Stimulated activated naive CD8-positive, alpha-beta T cell treated with anti-CD3 and anti-CD28 coated beads, Interleukin-15, Interleukin-2, amounts not matched to agents 100 ng/mL and 50 ng/mL, for 24 hours (primary cell): ENCODE data around the gene LCNL1.

Experiments used
- H3K27ac Mint-ChIP-seq: one replicate; pipeline ENCODE4 v1.8.0; 2021; ENCODE audit warnings: mild to moderate bottlenecking, mixed read lengths
- H3K27me3 Mint-ChIP-seq: one replicate; pipeline ENCODE4 v1.8.0; 2021; ENCODE audit warnings: mixed read lengths
- H3K36me3 Mint-ChIP-seq: one replicate; pipeline ENCODE4 v1.8.0; 2021; ENCODE audit warnings: low read depth, mixed read lengths
- H3K4me1 Mint-ChIP-seq: one replicate; pipeline ENCODE4 v1.8.0; 2021; ENCODE audit warnings: low read depth, mixed read lengths
- H3K4me3 Mint-ChIP-seq: one replicate; pipeline ENCODE4 v1.8.0; 2021; ENCODE audit warnings: mild to moderate bottlenecking, mixed read lengths
- H3K9me3 Mint-ChIP-seq: one replicate; pipeline ENCODE4 v1.8.0; 2021; ENCODE audit warnings: mixed read lengths

LCNL1 gene

GRCh38 chr9:136984464-136985026, 1.8 kb downstream of the LCNL1 start:
- H3K4me1 Mint-ChIP-seq = no peaks in the 10 kb centered on the region
- H3K27ac Mint-ChIP-seq = no peak overlapping the region
- no peaks in the 10 kb centered on the region for H3K36me3 Mint-ChIP-seq
- H3K4me3 Mint-ChIP-seq = no peak overlapping the region
- H3K9me3 Mint-ChIP-seq = no peaks in the 10 kb centered on the region
- H3K27me3 Mint-ChIP-seq = peaks cover 20% of the 10 kb centered on the region

GRCh38 chr9:136985027-136985602, 2.3 kb downstream of the LCNL1 start:
- H3K9me3 Mint-ChIP-seq = no peaks in the 10 kb centered on the region
- H3K4me3 Mint-ChIP-seq = no peak overlapping the region
- no peaks in the 10 kb centered on the region for H3K4me1 Mint-ChIP-seq
- H3K36me3 Mint-ChIP-seq = no peaks in the 10 kb centered on the region
- H3K27ac Mint-ChIP-seq = no peak overlapping the region
- peaks cover 20% of the 10 kb centered on the region for H3K27me3 Mint-ChIP-seq

- Mint-ChIP-seq H3K9me3 (no peaks in the 10 kb centered on the region), H3K27me3 (peaks cover 20% of the 10 kb centered on the region), H3K27ac (no peak overlapping the region), H3K36me3 (no peaks in the 10 kb centered on the region), H3K4me1 (no peaks in the 10 kb centered on the region), H3K4me3 (no peak overlapping the region)
These were observed 3.1 kb downstream of the LCNL1 start for GRCh38 chr9:136985853-136986252.

- no peaks in the 10 kb centered on the region for H3K9me3 Mint-ChIP-seq
- peaks cover 14% of the 10 kb centered on the region for H3K4me1 Mint-ChIP-seq
- H3K27me3 Mint-ChIP-seq = peaks cover 17% of the 10 kb centered on the region
These were observed 6.1 kb downstream of the LCNL1 start for GRCh38 chr9:136988872-136989271.

GRCh38 chr9:136990242-136990911, 7.6 kb downstream of the LCNL1 start:
- Mint-ChIP-seq H3K4me3 (no peak overlapping the region), H3K4me1 (peaks cover 16% of the 10 kb centered on the region), H3K36me3 (no peaks in the 10 kb centered on the region), H3K27ac (no peak overlapping the region), H3K9me3 (no peaks in the 10 kb centered on the region), H3K27me3 (peaks cover 14% of the 10 kb centered on the region)

More at GRCh38 chr9:136988872-136989271, 6.1 kb downstream of the LCNL1 start:
- no peaks in the 10 kb centered on the region for H3K36me3 Mint-ChIP-seq
- H3K4me3 Mint-ChIP-seq = no peak overlapping the region
- no peak overlapping the region for H3K27ac Mint-ChIP-seq

GRCh38 chr9:136991993-136992818, 9.4 kb downstream of the LCNL1 start, which contains the start of gene PAXX:
TSS of gene PAXX (plus strand) at chr9:136992422. CDS start at chr9:136992444, 22 bp downstream.
- Mint-ChIP-seq H3K36me3 (no peaks in the 10 kb centered on the region), H3K27ac (peak within 1 kb of the TSS; percentile 70), H3K27me3 (peaks cover 7% of the 10 kb centered on the region), H3K9me3 (no peaks in the 10 kb centered on the region), H3K4me1 (peaks cover 25% of the 10 kb centered on the region), H3K4me3 (peak within 1 kb of the TSS; percentile 85)

- H3K4me3 Mint-ChIP-seq = peak overlapping the region; percentile 85
- no peaks in the 10 kb centered on the region for H3K9me3 Mint-ChIP-seq
- H3K27me3 Mint-ChIP-seq = peaks cover 2% of the 10 kb centered on the region
- no peaks in the 10 kb centered on the region for H3K36me3 Mint-ChIP-seq
- H3K27ac Mint-ChIP-seq = peak overlapping the region; percentile 70
- H3K4me1 Mint-ChIP-seq = peaks cover 32% of the 10 kb centered on the region
These were observed 10.1 kb downstream of the LCNL1 start for GRCh38 chr9:136992819-136993369.

- Mint-ChIP-seq H3K36me3 (no peaks in the 10 kb centered on the region), H3K4me1 (peaks cover 43% of the 10 kb centered on the region), H3K4me3 (no peak overlapping the region), H3K9me3 (no peaks in the 10 kb centered on the region), H3K27me3 (no peaks in the 10 kb centered on the region), H3K27ac (no peak overlapping the region)
These were observed 11.5 kb downstream of the LCNL1 start for GRCh38 chr9:136994180-136994887.

- no peaks in the 10 kb centered on the region for H3K36me3 Mint-ChIP-seq
- H3K9me3 Mint-ChIP-seq = no peaks in the 10 kb centered on the region
- no peak overlapping the region for H3K27ac Mint-ChIP-seq
- H3K4me1 Mint-ChIP-seq = peaks cover 46% of the 10 kb centered on the region
- H3K4me3 Mint-ChIP-seq = no peak overlapping the region
- no peaks in the 10 kb centered on the region for H3K27me3 Mint-ChIP-seq
These were observed 12.1 kb downstream of the LCNL1 start for GRCh38 chr9:136994888-136995230.

GRCh38 chr9:136995362-136995761, 12.6 kb downstream of the LCNL1 start:
- H3K4me3 Mint-ChIP-seq = no peak overlapping the region
- H3K27me3 Mint-ChIP-seq = no peaks in the 10 kb centered on the region
- H3K36me3 Mint-ChIP-seq = no peaks in the 10 kb centered on the region
- H3K4me1 Mint-ChIP-seq = peaks cover 51% of the 10 kb centered on the region
- no peak overlapping the region for H3K27ac Mint-ChIP-seq
- no peaks in the 10 kb centered on the region for H3K9me3 Mint-ChIP-seq

- Mint-ChIP-seq H3K9me3 (no peaks in the 10 kb centered on the region), H3K4me3 (peak overlapping the region; percentile 10), H3K4me1 (peaks cover 55% of the 10 kb centered on the region), H3K27me3 (no peaks in the 10 kb centered on the region), H3K36me3 (no peaks in the 10 kb centered on the region), H3K27ac (no peak overlapping the region)
These were observed 13.0 kb downstream of the LCNL1 start for GRCh38 chr9:136995772-136996311.

GRCh38 chr9:136996361-136997292, 13.8 kb downstream of the LCNL1 start, which contains the start of gene CLIC3:
TSS of gene CLIC3 (minus strand) at chr9:136996568. CDS start at chr9:136996543, 25 bp downstream.
- no peak within 1 kb of the TSS for H3K27ac Mint-ChIP-seq
- peaks cover 51% of the 10 kb centered on the region for H3K4me1 Mint-ChIP-seq
- H3K36me3 Mint-ChIP-seq = no peaks in the 10 kb centered on the region
- H3K27me3 Mint-ChIP-seq = no peaks in the 10 kb centered on the region
- H3K4me3 Mint-ChIP-seq = peak within 1 kb of the TSS; percentile 10
- H3K9me3 Mint-ChIP-seq = no peaks in the 10 kb centered on the region

GRCh38 chr9:136997371-136997770, 14.6 kb downstream of the LCNL1 start:
- H3K4me3 Mint-ChIP-seq = peak overlapping the region; percentile 43
- H3K36me3 Mint-ChIP-seq = no peaks in the 10 kb centered on the region
- H3K27ac Mint-ChIP-seq = no peak overlapping the region
- no peaks in the 10 kb centered on the region for H3K27me3 Mint-ChIP-seq
- H3K4me1 Mint-ChIP-seq = peaks cover 49% of the 10 kb centered on the region
- H3K9me3 Mint-ChIP-seq = no peaks in the 10 kb centered on the region
